Measurements from ENCODE around the gene STARD9. TPM values are rescaled to one million over a fixed set of nuclear protein-coding genes. Genes with fewer than 3 reads are reported as not detected.
A peak's percentile ranks its signal among the peaks of the same experiment; 100 is the strongest.

STARD9 gene
- total and polyA plus RNA-seq, 9 of the 15 experiments (the other 6 are each of a cell fraction or from before 2014, with no cell fraction given) = 0.45 to 6.0 (median 3.6) TPM

GRCh38 chr15:42548249-42549031 lies 27.0 kb upstream of the STARD9 start, which contains the start of the genes HAUS2 and LRRC57 (continued):
- TF ChIP-seq RERE (CRISPR knock-in tag; IDR thresholded peaks at IDR 0.05; ENCODE audit: borderline replicate concordance) = no peak
- no peak for TF ChIP-seq ZNF780A (CRISPR knock-in tag; IDR thresholded peaks at IDR 0.05)
- TF ChIP-seq, protein P1, sequence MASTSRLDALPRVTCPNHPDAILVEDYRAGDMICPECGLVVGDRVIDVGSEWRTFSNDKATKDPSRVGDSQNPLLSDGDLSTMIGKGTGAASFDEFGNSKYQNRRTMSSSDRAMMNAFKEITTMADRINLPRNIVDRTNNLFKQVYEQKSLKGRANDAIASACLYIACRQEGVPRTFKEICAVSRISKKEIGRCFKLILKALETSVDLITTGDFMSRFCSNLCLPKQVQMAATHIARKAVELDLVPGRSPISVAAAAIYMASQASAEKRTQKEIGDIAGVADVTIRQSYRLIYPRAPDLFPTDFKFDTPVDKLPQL (IDR thresholded peaks at IDR 0.05; ENCODE audit: extremely low read depth, insufficient read length) = no peak
- TF ChIP-seq SP2 (IDR thresholded peaks at IDR 0.05; ENCODE audit: extremely low read depth, low read depth, low read length, poor library complexity, severe bottlenecking) = no peak
- no peak for TF ChIP-seq U2AF2 (optimal IDR thresholded peaks at IDR 0.05; ENCODE audit: low read depth, low read length)
- no peak for TF ChIP-seq ZNF239 (CRISPR knock-in tag; IDR thresholded peaks at IDR 0.05)
- TF ChIP-seq ZNF133 (CRISPR knock-in tag; IDR thresholded peaks at IDR 0.05) = no peak
- TF ChIP-seq ZFX (CRISPR knock-in tag; IDR thresholded peaks at IDR 0.05) = peak; percentile 80; the same call in 1 of the 2 replicates
- TF ChIP-seq HNRNPK (IDR thresholded peaks at IDR 0.05; ENCODE audit: low read depth, low read length, poor library complexity, severe bottlenecking) = no peak
- TF ChIP-seq ELF2 (CRISPR knock-in tag; IDR thresholded peaks at IDR 0.05) = peak; percentile 82
- TF ChIP-seq E2F5 (CRISPR knock-in tag; IDR thresholded peaks at IDR 0.05) = no peak
- TF ChIP-seq TSC22D4 (tag; IDR thresholded peaks at IDR 0.05) = no peak
- TF ChIP-seq, protein P2, sequence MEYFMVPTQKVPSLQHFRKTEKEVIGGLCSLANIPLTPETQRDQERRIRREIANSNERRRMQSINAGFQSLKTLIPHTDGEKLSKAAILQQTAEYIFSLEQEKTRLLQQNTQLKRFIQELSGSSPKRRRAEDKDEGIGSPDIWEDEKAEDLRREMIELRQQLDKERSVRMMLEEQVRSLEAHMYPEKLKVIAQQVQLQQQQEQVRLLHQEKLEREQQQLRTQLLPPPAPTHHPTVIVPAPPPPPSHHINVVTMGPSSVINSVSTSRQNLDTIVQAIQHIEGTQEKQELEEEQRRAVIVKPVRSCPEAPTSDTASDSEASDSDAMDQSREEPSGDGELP (CRISPR knock-in tag; IDR thresholded peaks at IDR 0.05; ENCODE audit: borderline replicate concordance) = peak; percentile 79
- TF ChIP-seq SREBF2 (CRISPR knock-in tag; IDR thresholded peaks at IDR 0.05) = no peak
- no peak; the same call in 1 of the 2 replicates for TF ChIP-seq BRD4 (IDR thresholded peaks at IDR 0.05)
